NB4 (cell line): ENCODE data around the gene XPA.

Experiments
- DNase-seq: peaks from one replicate; pipeline ENCODE4 v3.0.0; 2010; ENCODE audit warnings: low read depth
- H3K4me3 ChIP-seq: one replicate; pipeline ENCODE4 v1.5.1; 2011; ENCODE audit warnings: mild to moderate bottlenecking, low read depth, low read length, moderate library complexity
- CTCF ChIP-seq: IDR thresholded peaks from one replicate; pipeline ENCODE4 v1.5.1; 2012; ENCODE audit warnings: low read depth, low read length
- MAX ChIP-seq: IDR thresholded peaks from 2 replicates; pipeline ENCODE4 v1.6.1; 2011; ENCODE audit warnings: low read depth, low read length
- MYC ChIP-seq: IDR thresholded peaks from 2 replicates; pipeline ENCODE4 v1.6.1; 2011; ENCODE audit warnings: low read depth, low read length
- POLR2A ChIP-seq: IDR thresholded peaks from 2 replicates; pipeline ENCODE4 v1.6.1; 2011; ENCODE audit warnings: mild to moderate bottlenecking; ENCODE audit not compliant: insufficient read length; ENCODE audit errors: extremely low read depth

The XPA gene

GRCh38 chr9:97668485-97668884, 28.7 kb downstream of the XPA start:
- TF ChIP-seq POLR2A, result no peak
- TF ChIP-seq MYC, result no peak
- no peak for TF ChIP-seq CTCF
- no peak for TF ChIP-seq MAX
- no peak overlapping the region for H3K4me3 ChIP-seq
- no peak for DNase-seq

GRCh38 chr9:97666907-97667686, 30.0 kb downstream of the XPA start:
- peak; percentile 6 for DNase-seq
- no peak for TF ChIP-seq MAX
- TF ChIP-seq MYC, result no peak
- TF ChIP-seq POLR2A, result no peak
- no peak for TF ChIP-seq CTCF
- H3K4me3 ChIP-seq, result no peak overlapping the region

- no peak overlapping the region for H3K4me3 ChIP-seq
- no peak for DNase-seq
- TF ChIP-seq POLR2A (no peak), MYC (no peak), MAX (no peak), CTCF (no peak)
Measured at GRCh38 chr9:97665742-97666141, 31.4 kb downstream of the XPA start.

- H3K4me3 ChIP-seq, result no peak overlapping the region
- DNase-seq, result no peak
- TF ChIP-seq POLR2A (no peak), MYC (no peak), CTCF (no peak), MAX (no peak)
Measured at GRCh38 chr9:97660847-97661246, 36.3 kb downstream of the XPA start.

GRCh38 chr9:97660340-97660739, 36.8 kb downstream of the XPA start:
- no peak overlapping the region for H3K4me3 ChIP-seq
- no peak for TF ChIP-seq CTCF
- no peak for TF ChIP-seq POLR2A
- TF ChIP-seq MAX, result no peak
- TF ChIP-seq MYC, result no peak
- DNase-seq, result peak; percentile 23

- no peak for DNase-seq
- no peak overlapping the region for H3K4me3 ChIP-seq
- TF ChIP-seq MYC (no peak), CTCF (no peak), POLR2A (no peak), MAX (no peak)
Measured at GRCh38 chr9:97659771-97660170, 37.4 kb downstream of the XPA start.
